Forelimb muscle (tissue), 1 donor: ENCODE results near the gene NXPE1. TPM values are rescaled to one million over a fixed set of nuclear protein-coding genes. Genes with fewer than 3 reads are reported as not detected.
"Not testable (repeated sequence)": the region's sequence is repeated elsewhere in the genome, so short reads cannot be mapped to it uniquely, and the experiment has no call there.

Source experiments
- DNase-seq: peaks from one replicate; pipeline ENCODE4 v3.0.0-alpha.2; 2013; ENCODE audit warnings: low read depth
- polyA plus RNA-seq: library from polyadenylated mRNA; unstranded; fragments of 120-200 nt; gene quantifications from one replicate; pipeline ENCODE4 v1.2.1, GENCODE V29; 2013; ENCODE audit not compliant: insufficient read length

NXPE1 gene
- polyA plus RNA-seq, result not detected

- no peak for DNase-seq
Observed at GRCh38 chr11:114559425-114560310, at the start of gene NXPE1. TSS of gene NXPE1 (minus strand) at chr11:114559881. CDS start at chr11:114551201, 8,680 bp downstream.

GRCh38 chr11:114609429-114609828, 49.7 kb upstream of the NXPE1 start:
- no peak for DNase-seq

GRCh38 chr11:114608605-114609004, 48.9 kb upstream of the NXPE1 start:
- DNase-seq, result not testable (repeated sequence)

GRCh38 chr11:114607753-114608459, 48.2 kb upstream of the NXPE1 start:
- DNase-seq, result no peak

- DNase-seq, result not testable (repeated sequence)
Observed at GRCh38 chr11:114606802-114607075, 47.1 kb upstream of the NXPE1 start.

GRCh38 chr11:114606003-114606801, 46.5 kb upstream of the NXPE1 start:
- DNase-seq, result no peak

GRCh38 chr11:114605370-114605769, 45.7 kb upstream of the NXPE1 start:
- DNase-seq, result no peak

GRCh38 chr11:114604886-114605285, 45.2 kb upstream of the NXPE1 start:
- no peak for DNase-seq

GRCh38 chr11:114604179-114604813, 44.6 kb upstream of the NXPE1 start:
- DNase-seq, result no peak

- not testable (repeated sequence) for DNase-seq
Observed at GRCh38 chr11:114603151-114603550, 43.5 kb upstream of the NXPE1 start.

GRCh38 chr11:114598461-114598860, 38.8 kb upstream of the NXPE1 start:
- DNase-seq, result no peak

- DNase-seq, result no peak
Observed at GRCh38 chr11:114596175-114596919, 36.7 kb upstream of the NXPE1 start.

- DNase-seq, result no peak
Observed at GRCh38 chr11:114595571-114595970, 35.9 kb upstream of the NXPE1 start, which contains the start of gene NXPE4. TSS of gene NXPE4 (minus strand) at chr11:114595786. CDS start at chr11:114594759, 1,027 bp downstream.

- DNase-seq, result no peak
Observed at GRCh38 chr11:114594703-114595102, 35.0 kb upstream of the NXPE1 start.

- DNase-seq, result no peak
Observed at GRCh38 chr11:114587398-114587953, 27.8 kb upstream of the NXPE1 start.

- no peak for DNase-seq
Observed at GRCh38 chr11:114586797-114587196, 27.1 kb upstream of the NXPE1 start.

- DNase-seq, result no peak
Observed at GRCh38 chr11:114571712-114572111, 12.0 kb upstream of the NXPE1 start.

GRCh38 chr11:114569801-114570200, 10.1 kb upstream of the NXPE1 start:
- no peak for DNase-seq

GRCh38 chr11:114566276-114566675, 6.6 kb upstream of the NXPE1 start:
- no peak for DNase-seq

GRCh38 chr11:114564831-114565230, 5.2 kb upstream of the NXPE1 start:
- peak; percentile 40 for DNase-seq

GRCh38 chr11:114563077-114563476, 3.4 kb upstream of the NXPE1 start:
- DNase-seq, result no peak
